ENCODE data around the gene AOAH. TPM values are rescaled to one million over a fixed set of nuclear protein-coding genes. Genes with fewer than 3 reads are reported as not detected.

The AOAH gene
- total RNA-seq, 1 donor from 2014 or later, result 2.4 TPM

GRCh38 chr7:36747280-36748016 is 23.2 kb upstream of the AOAH start:
- DNase-seq, result no peak
- Mint-ChIP-seq H3K9me3 (no peaks in the 10 kb centered on the region), H3K27me3 (no peaks in the 10 kb centered on the region), H3K4me3 (no peak overlapping the region), H3K27ac (no peak overlapping the region), H3K36me3 (ENCODE audit: low read depth) (no peaks in the 10 kb centered on the region), H3K4me1 (peaks cover 19% of the 10 kb centered on the region)
- no peak for TF ChIP-seq CTCF (IDR thresholded peaks at IDR 0.05)
- ATAC-seq (ENCODE audit: low read depth), result no peak
- POLR2A ChIA-PET, result interaction anchor here (0.7 kb wide), 1 partner anchor 35 kb away, joined by 3 read pairs; no protein-coding TSS in a partner anchor
- intact Hi-C loops (cut with micrococcal nuclease), result no loop called here
- CTCF ChIA-PET, result no interaction called here

- H3K4me1 Mint-ChIP-seq, result peaks cover 25% of the 10 kb centered on the region
- no peak for TF ChIP-seq CTCF (IDR thresholded peaks at IDR 0.05)
- H3K27ac Mint-ChIP-seq, result no peak overlapping the region
- intact Hi-C loops (cut with micrococcal nuclease), result no loop called here
- POLR2A ChIA-PET, result no interaction called here
- CTCF ChIA-PET, result no interaction called here
- no peaks in the 10 kb centered on the region for H3K36me3 Mint-ChIP-seq (ENCODE audit: low read depth)
- DNase-seq (no peak), ATAC-seq (ENCODE audit: low read depth) (no peak)
- H3K9me3 Mint-ChIP-seq, result no peaks in the 10 kb centered on the region
- no peak overlapping the region for H3K4me3 Mint-ChIP-seq
- no peaks in the 10 kb centered on the region for H3K27me3 Mint-ChIP-seq
These were observed 22.1 kb upstream of the AOAH start for GRCh38 chr7:36746347-36746746.

- no peaks in the 10 kb centered on the region for H3K36me3 Mint-ChIP-seq (ENCODE audit: low read depth)
- no peaks in the 10 kb centered on the region for H3K27me3 Mint-ChIP-seq
- ChIA-PET CTCF (no interaction called here), POLR2A (no interaction called here)
- DNase-seq (no peak), ATAC-seq (ENCODE audit: low read depth) (peak; percentile 72)
- no peaks in the 10 kb centered on the region for H3K9me3 Mint-ChIP-seq
- H3K4me1 Mint-ChIP-seq, result peaks cover 19% of the 10 kb centered on the region
- no peak overlapping the region for H3K4me3 Mint-ChIP-seq
- no peak for TF ChIP-seq CTCF (IDR thresholded peaks at IDR 0.05)
- intact Hi-C loops (cut with micrococcal nuclease), result no loop called here
- peak overlapping the region; percentile 13 for H3K27ac Mint-ChIP-seq
These were observed 18.8 kb upstream of the AOAH start for GRCh38 chr7:36742911-36743775.

- POLR2A ChIA-PET, result no interaction called here
- Mint-ChIP-seq H3K9me3 (no peaks in the 10 kb centered on the region), H3K4me1 (peaks cover 23% of the 10 kb centered on the region), H3K27me3 (no peaks in the 10 kb centered on the region), H3K4me3 (no peak overlapping the region), H3K27ac (no peak overlapping the region), H3K36me3 (ENCODE audit: low read depth) (no peaks in the 10 kb centered on the region)
- CTCF ChIA-PET, result no interaction called here
- TF ChIP-seq CTCF (IDR thresholded peaks at IDR 0.05), result no peak
- intact Hi-C loops (cut with micrococcal nuclease), result no loop called here
- ATAC-seq (ENCODE audit: low read depth) (no peak), DNase-seq (no peak)
These were observed 17.6 kb upstream of the AOAH start for GRCh38 chr7:36741866-36742265.

GRCh38 chr7:36739351-36739750 is 15.1 kb upstream of the AOAH start:
- no peaks in the 10 kb centered on the region for H3K9me3 Mint-ChIP-seq
- intact Hi-C loops (cut with micrococcal nuclease), result no loop called here
- H3K27me3 Mint-ChIP-seq, result no peaks in the 10 kb centered on the region
- DNase-seq, result no peak
- H3K27ac Mint-ChIP-seq, result no peak overlapping the region
- POLR2A ChIA-PET, result no interaction called here
- TF ChIP-seq CTCF (IDR thresholded peaks at IDR 0.05), result no peak
- no peaks in the 10 kb centered on the region for H3K36me3 Mint-ChIP-seq (ENCODE audit: low read depth)
- H3K4me1 Mint-ChIP-seq, result peaks cover 41% of the 10 kb centered on the region
- CTCF ChIA-PET, result no interaction called here
- H3K4me3 Mint-ChIP-seq, result no peak overlapping the region
- no peak for ATAC-seq (ENCODE audit: low read depth)

Data from activated B cell treated with CpG ODN at 0.5 μM for 24 hours (primary cell).